Measurements from ENCODE around the gene ELMO2.

DNA sequence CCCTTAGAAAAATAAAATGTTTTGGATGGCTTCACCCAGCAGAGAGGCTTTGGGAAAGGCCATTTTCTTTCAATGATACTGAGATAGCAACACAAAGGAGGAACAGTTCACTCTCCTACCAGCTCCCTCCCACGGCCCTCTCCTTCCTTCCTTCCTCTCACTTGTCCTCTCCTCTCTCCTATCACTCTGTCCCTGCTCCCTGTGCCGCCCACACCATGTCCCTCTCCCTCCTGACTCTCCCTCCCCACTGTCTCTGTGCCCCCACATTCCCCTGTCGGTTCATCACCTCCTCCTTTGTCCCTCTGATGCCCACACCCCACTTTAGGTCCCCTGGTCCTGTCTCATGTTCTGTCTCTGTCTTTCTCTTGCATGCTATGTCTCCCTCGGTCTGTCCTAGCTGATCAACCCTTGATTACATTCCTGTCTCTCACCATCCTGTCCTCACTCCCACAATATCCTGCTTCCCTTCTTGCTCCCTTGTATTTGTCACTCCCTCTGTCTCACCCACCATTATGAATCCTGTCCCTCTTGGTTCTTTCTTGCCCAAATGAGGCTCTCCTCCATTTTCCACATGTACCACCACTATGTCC lies 30.1 kb downstream of the ELMO2 start:
- TF ChIP-seq, protein P1, sequence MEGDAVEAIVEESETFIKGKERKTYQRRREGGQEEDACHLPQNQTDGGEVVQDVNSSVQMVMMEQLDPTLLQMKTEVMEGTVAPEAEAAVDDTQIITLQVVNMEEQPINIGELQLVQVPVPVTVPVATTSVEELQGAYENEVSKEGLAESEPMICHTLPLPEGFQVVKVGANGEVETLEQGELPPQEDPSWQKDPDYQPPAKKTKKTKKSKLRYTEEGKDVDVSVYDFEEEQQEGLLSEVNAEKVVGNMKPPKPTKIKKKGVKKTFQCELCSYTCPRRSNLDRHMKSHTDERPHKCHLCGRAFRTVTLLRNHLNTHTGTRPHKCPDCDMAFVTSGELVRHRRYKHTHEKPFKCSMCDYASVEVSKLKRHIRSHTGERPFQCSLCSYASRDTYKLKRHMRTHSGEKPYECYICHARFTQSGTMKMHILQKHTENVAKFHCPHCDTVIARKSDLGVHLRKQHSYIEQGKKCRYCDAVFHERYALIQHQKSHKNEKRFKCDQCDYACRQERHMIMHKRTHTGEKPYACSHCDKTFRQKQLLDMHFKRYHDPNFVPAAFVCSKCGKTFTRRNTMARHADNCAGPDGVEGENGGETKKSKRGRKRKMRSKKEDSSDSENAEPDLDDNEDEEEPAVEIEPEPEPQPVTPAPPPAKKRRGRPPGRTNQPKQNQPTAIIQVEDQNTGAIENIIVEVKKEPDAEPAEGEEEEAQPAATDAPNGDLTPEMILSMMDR (IDR thresholded peaks at IDR 0.05 in 2 of 3, conservative IDR thresholded peaks at IDR 0.05 in 1 of 3; ENCODE audit: insufficient read depth in 2 of 3, low read depth in 1 of 3, low read length in 3 of 3): no peak
- no peak for TF ChIP-seq POLR2G (IDR thresholded peaks at IDR 0.05; ENCODE audit: low read depth, low read length)
- no peak for TF ChIP-seq SP1 (CRISPR knock-in tag; IDR thresholded peaks at IDR 0.05)
- TF ChIP-seq ZNF407 (IDR thresholded peaks at IDR 0.05; ENCODE audit: low read depth): no peak
- 0 out of 4 replicates have a peak, but pooled peaks of 1 of the 2 experiments have one; percentile 38 for TF ChIP-seq MLLT1 (IDR thresholded peaks at IDR 0.05)
- TF ChIP-seq, protein P2, sequence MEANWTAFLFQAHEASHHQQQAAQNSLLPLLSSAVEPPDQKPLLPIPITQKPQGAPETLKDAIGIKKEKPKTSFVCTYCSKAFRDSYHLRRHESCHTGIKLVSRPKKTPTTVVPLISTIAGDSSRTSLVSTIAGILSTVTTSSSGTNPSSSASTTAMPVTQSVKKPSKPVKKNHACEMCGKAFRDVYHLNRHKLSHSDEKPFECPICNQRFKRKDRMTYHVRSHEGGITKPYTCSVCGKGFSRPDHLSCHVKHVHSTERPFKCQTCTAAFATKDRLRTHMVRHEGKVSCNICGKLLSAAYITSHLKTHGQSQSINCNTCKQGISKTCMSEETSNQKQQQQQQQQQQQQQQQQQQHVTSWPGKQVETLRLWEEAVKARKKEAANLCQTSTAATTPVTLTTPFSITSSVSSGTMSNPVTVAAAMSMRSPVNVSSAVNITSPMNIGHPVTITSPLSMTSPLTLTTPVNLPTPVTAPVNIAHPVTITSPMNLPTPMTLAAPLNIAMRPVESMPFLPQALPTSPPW (CRISPR knock-in tag; IDR thresholded peaks at IDR 0.05): no peak
- TF ChIP-seq SRSF9 (IDR thresholded peaks at IDR 0.05; ENCODE audit: borderline replicate concordance, low read depth, low read length): no peak
